C4-2B (cell line): Measurements from ENCODE around the gene IL36B.

ENCODE experiments used
- H3K27ac ChIP-seq: fragments of 450-650 bp; 2 replicates; pipeline ENCODE4 v1.5.1; 2017
- CTCF ChIP-seq: fragments of 450-650 bp; conservative IDR thresholded peaks from 2 replicates; pipeline ENCODE4 v1.5.1; 2017; ENCODE audit warnings: mild to moderate bottlenecking
- ZFX ChIP-seq: fragments of 450-650 bp; IDR thresholded peaks from 2 replicates; pipeline ENCODE4 v1.6.1; 2017

Gene IL36B

GRCh38 chr2:113058998-113059960, 6.6 kb upstream of the IL36B start, which contains the start of gene IL36RN:
Gene IL36RN (plus strand): TSS chr2:113059198. CDS start chr2:113059439, 241 bp downstream.
- TF ChIP-seq ZFX (no peak), CTCF (no peak)
- no peak within 1 kb of the TSS for H3K27ac ChIP-seq

GRCh38 chr2:113058411-113058994, 5.8 kb upstream of the IL36B start:
- H3K27ac ChIP-seq, result no peak overlapping the region
- TF ChIP-seq ZFX (no peak), CTCF (no peak)

- no peak overlapping the region for H3K27ac ChIP-seq
- TF ChIP-seq CTCF (no peak), ZFX (no peak)
These were observed 4.5 kb upstream of the IL36B start for GRCh38 chr2:113057117-113057516.

GRCh38 chr2:113056521-113056920, 3.9 kb upstream of the IL36B start:
- no peak for TF ChIP-seq ZFX
- no peak for TF ChIP-seq CTCF
- no peak overlapping the region for H3K27ac ChIP-seq

GRCh38 chr2:113054066-113054465, 1.4 kb upstream of the IL36B start:
- TF ChIP-seq CTCF (no peak), ZFX (no peak)
- H3K27ac ChIP-seq, result no peak overlapping the region

- TF ChIP-seq CTCF (no peak), ZFX (no peak)
These were observed 999 bp upstream of the IL36B start for GRCh38 chr2:113053666-113054065.

More at GRCh38 chr2:113053666-113054065, 999 bp upstream of the IL36B start:
- no peak overlapping the region for H3K27ac ChIP-seq
